ENCODE measurements around the gene SCUBE2.
"Not testable (repeated sequence)": the region's sequence is repeated elsewhere in the genome, so short reads cannot be mapped to it uniquely, and the experiment has no call there.

Gene SCUBE2

GRCh38 chr11:9042488-9042887 is 48.9 kb downstream of the SCUBE2 start:
- DNase-seq (ENCODE audit: low spot score): no peak

- no peak for DNase-seq (ENCODE audit: low spot score)
These were observed 49.7 kb downstream of the SCUBE2 start for GRCh38 chr11:9041747-9042146.

- no peak for DNase-seq (ENCODE audit: low spot score)
These were observed 51.0 kb downstream of the SCUBE2 start for GRCh38 chr11:9040410-9040809.

- DNase-seq (ENCODE audit: low spot score): no peak
These were observed 51.5 kb downstream of the SCUBE2 start for GRCh38 chr11:9039863-9040262.

- no peak for DNase-seq (ENCODE audit: low spot score)
These were observed 52.2 kb downstream of the SCUBE2 start for GRCh38 chr11:9039198-9039597.

- DNase-seq (ENCODE audit: low spot score): no peak
These were observed 52.9 kb downstream of the SCUBE2 start for GRCh38 chr11:9038541-9038940.

- DNase-seq (ENCODE audit: low spot score): no peak
These were observed 53.4 kb downstream of the SCUBE2 start for GRCh38 chr11:9037963-9038362.

- no peak for DNase-seq (ENCODE audit: low spot score)
These were observed 54.2 kb downstream of the SCUBE2 start for GRCh38 chr11:9037046-9037780.

- no peak for DNase-seq (ENCODE audit: low spot score)
These were observed 60.8 kb downstream of the SCUBE2 start for GRCh38 chr11:9030601-9031000.

GRCh38 chr11:9029422-9029821 is 62.0 kb downstream of the SCUBE2 start:
- DNase-seq (ENCODE audit: low spot score): no peak

GRCh38 chr11:9028581-9028980 is 62.8 kb downstream of the SCUBE2 start:
- no peak for DNase-seq (ENCODE audit: low spot score)

GRCh38 chr11:9025101-9025850 is 66.1 kb downstream of the SCUBE2 start:
- no peak for DNase-seq (ENCODE audit: low spot score)

- DNase-seq (ENCODE audit: low spot score): no peak
These were observed 68.3 kb downstream of the SCUBE2 start for GRCh38 chr11:9022961-9023680.

GRCh38 chr11:9020916-9021315 is 70.5 kb downstream of the SCUBE2 start:
- no peak for DNase-seq (ENCODE audit: low spot score)

GRCh38 chr11:9019861-9020260 is 71.5 kb downstream of the SCUBE2 start:
- no peak for DNase-seq (ENCODE audit: low spot score)

GRCh38 chr11:9017773-9018172 is 73.6 kb downstream of the SCUBE2 start:
- no peak for DNase-seq (ENCODE audit: low spot score)

GRCh38 chr11:9016916-9017642 is 74.3 kb downstream of the SCUBE2 start:
- DNase-seq (ENCODE audit: low spot score): peak; percentile 30

GRCh38 chr11:9015677-9016076 is 75.7 kb downstream of the SCUBE2 start:
- DNase-seq (ENCODE audit: low spot score): peak; percentile 68

- no peak for DNase-seq (ENCODE audit: low spot score)
These were observed 76.6 kb downstream of the SCUBE2 start for GRCh38 chr11:9014826-9015225.

- no peak for DNase-seq (ENCODE audit: low spot score)
These were observed 78.0 kb downstream of the SCUBE2 start for GRCh38 chr11:9013373-9013772.

- not testable (repeated sequence) for DNase-seq (ENCODE audit: low spot score)
These were observed 81.9 kb downstream of the SCUBE2 start for GRCh38 chr11:9009538-9009937.

- DNase-seq (ENCODE audit: low spot score): no peak
These were observed 82.7 kb downstream of the SCUBE2 start for GRCh38 chr11:9008661-9009060.
